HG03064 (cell line): ENCODE data around the gene DOCK9.
"Not testable (repeated sequence)": the region's sequence is repeated elsewhere in the genome, so short reads cannot be mapped to it uniquely, and the experiment has no call there.

ENCODE experiments used
- ATAC-seq: cut with Tn5 transposase; IDR thresholded peaks from one replicate; pipeline ENCODE4 v1.9.1; 2021; ENCODE audit warnings: low read depth; ENCODE audit not compliant: unreplicated experiment

Gene DOCK9

GRCh38 chr13:98919566-98919965 is 58.3 kb downstream of the DOCK9 start:
- no peak for ATAC-seq

- no peak for ATAC-seq
These were observed 59.1 kb downstream of the DOCK9 start for GRCh38 chr13:98918771-98919170.

GRCh38 chr13:98917116-98917515 is 60.7 kb downstream of the DOCK9 start:
- ATAC-seq, result no peak

GRCh38 chr13:98916403-98916802 is 61.5 kb downstream of the DOCK9 start:
- no peak for ATAC-seq

- ATAC-seq, result no peak
These were observed 61.9 kb downstream of the DOCK9 start for GRCh38 chr13:98915981-98916380.

- no peak for ATAC-seq
These were observed 62.3 kb downstream of the DOCK9 start for GRCh38 chr13:98915563-98915962.

- ATAC-seq, result no peak
These were observed 64.1 kb downstream of the DOCK9 start for GRCh38 chr13:98913741-98914140.

GRCh38 chr13:98912846-98913245 is 65.0 kb downstream of the DOCK9 start:
- no peak for ATAC-seq

GRCh38 chr13:98910501-98910951 is 67.3 kb downstream of the DOCK9 start:
- no peak for ATAC-seq

GRCh38 chr13:98909016-98909415 is 68.8 kb downstream of the DOCK9 start:
- ATAC-seq, result no peak

- ATAC-seq, result no peak
These were observed 70.9 kb downstream of the DOCK9 start for GRCh38 chr13:98906746-98907502.

- ATAC-seq, result no peak
These were observed 72.7 kb downstream of the DOCK9 start for GRCh38 chr13:98905199-98905598.

GRCh38 chr13:98900442-98900841 is 77.4 kb downstream of the DOCK9 start:
- ATAC-seq, result no peak

GRCh38 chr13:98897706-98898105 is 80.2 kb downstream of the DOCK9 start:
- no peak for ATAC-seq

GRCh38 chr13:98896868-98897144 is 81.1 kb downstream of the DOCK9 start:
- ATAC-seq, result no peak

- ATAC-seq, result no peak
These were observed 81.6 kb downstream of the DOCK9 start for GRCh38 chr13:98896083-98896867.

- ATAC-seq, result not testable (repeated sequence)
These were observed 83.0 kb downstream of the DOCK9 start for GRCh38 chr13:98894814-98895213.

- no peak for ATAC-seq
These were observed 84.5 kb downstream of the DOCK9 start for GRCh38 chr13:98893371-98893770.

GRCh38 chr13:98892821-98893220 is 85.0 kb downstream of the DOCK9 start:
- ATAC-seq, result no peak

GRCh38 chr13:98892077-98892476 is 85.8 kb downstream of the DOCK9 start:
- ATAC-seq, result no peak

- no peak for ATAC-seq
These were observed 86.9 kb downstream of the DOCK9 start for GRCh38 chr13:98890925-98891324.

- ATAC-seq, result no peak
These were observed 87.7 kb downstream of the DOCK9 start for GRCh38 chr13:98890186-98890585.
